Measurements from ENCODE around the gene KRT7.

The KRT7 gene

GRCh38 chr12:52211716-52212585 is 21.1 kb upstream of the KRT7 start:
- no peak for DNase-seq (ENCODE audit: low spot score)

DNA sequence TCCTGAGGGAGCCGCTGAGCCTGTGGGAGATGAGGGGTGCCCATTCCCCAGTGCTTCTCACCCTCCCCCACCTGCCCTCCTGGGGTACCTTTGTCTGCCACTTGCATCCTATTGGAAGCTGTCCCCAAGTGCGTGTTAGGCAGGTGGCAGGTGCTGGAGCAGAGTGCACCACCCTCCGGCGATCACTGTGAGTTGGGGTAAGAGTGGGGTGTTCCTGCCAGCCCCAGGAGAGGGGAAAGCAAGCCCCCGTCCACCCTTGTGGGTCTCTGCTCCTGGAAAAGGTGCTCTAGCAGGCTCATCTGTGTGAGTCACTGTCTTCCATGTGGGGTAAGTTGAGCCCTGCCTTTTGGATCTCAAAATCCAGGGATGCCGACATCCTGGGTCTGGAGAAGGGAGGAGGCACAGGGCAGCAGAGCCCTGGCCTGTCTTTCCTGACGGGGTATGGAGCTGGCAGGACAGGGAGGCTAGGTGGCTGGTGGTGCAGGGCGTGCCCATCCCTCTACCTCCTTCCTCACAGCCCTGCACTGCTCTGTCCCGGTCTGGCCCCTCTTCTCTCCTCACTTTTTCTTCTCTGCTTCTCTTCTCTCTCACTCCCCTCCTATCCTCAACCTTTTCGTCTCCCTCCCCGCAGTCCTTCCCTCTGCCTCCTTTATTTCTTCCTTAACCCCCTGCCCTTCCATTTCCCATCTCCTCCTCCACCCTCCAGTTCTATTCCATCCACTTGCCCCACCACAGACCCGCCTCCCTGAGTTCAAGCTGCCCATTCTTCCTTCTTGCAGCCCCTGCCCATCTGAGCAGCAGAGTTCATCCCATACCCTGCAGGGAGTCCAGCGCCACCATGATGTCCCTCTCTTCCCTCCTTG is 20.1 kb upstream of the KRT7 start:
- DNase-seq (ENCODE audit: low spot score), result no peak

DNA sequence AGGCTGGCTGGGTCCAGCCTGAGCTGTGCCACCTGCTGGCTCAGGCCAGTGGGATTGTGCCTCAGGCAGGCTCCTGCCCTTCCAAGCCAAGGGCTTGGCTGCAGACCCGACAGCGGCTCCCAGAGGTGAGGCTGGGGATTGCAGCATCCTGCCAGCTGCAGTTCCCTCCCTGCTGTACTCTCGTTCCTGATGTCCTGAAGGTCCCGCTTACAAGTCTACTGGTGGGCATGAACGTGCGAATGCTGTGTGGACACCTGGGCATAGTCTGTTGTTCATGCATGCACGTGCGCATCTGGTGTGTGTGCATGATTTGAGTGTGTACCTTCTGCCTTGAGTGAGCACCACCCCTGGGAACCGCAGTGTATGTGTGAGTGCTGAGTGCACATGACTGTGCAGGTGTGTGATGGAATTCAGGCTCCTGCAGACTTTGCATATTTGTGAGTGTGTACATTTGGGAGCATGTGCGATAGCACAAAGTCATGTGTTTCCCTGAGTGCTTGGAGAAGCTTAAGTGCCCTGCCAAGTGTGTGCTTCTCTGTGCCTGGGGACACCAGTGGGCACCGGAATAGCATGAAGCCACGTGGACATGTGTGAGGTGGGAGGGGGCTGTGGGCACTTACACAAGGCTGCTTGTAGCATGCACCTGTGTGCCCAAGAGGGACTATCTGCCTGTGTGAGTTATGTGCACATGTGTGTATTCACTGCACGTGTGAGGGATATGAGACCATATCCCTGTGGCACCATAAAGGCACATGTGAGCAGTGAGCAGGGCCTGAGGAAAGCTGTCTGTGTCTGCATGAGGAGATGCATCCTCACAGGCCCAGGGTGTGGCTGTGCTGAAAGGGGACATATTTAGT is 19.3 kb upstream of the KRT7 start:
- peak; percentile 77 for DNase-seq (ENCODE audit: low spot score)

DNA sequence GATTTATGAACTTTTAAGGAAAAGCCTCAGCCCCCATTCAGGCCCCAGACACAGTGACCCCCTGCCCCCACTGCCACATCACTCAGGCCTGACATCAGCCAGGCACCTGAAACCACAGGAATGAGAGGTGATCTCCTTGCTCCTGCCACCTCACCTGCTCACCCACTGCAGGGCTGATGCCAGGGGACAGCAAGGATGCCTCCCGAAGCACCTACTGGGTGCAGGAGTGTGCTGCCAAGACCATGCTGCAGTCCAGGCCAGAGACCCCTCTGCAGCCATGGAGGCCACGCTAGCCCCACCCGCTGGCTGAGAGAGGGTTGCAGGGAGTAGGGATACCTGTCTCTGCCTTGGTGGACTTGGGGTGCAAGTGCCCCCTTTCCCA is 18.6 kb upstream of the KRT7 start:
- DNase-seq (ENCODE audit: low spot score), result no peak

GRCh38 chr12:52215587-52216031 is 17.4 kb upstream of the KRT7 start:
- DNase-seq (ENCODE audit: low spot score), result peak; percentile 70

DNA sequence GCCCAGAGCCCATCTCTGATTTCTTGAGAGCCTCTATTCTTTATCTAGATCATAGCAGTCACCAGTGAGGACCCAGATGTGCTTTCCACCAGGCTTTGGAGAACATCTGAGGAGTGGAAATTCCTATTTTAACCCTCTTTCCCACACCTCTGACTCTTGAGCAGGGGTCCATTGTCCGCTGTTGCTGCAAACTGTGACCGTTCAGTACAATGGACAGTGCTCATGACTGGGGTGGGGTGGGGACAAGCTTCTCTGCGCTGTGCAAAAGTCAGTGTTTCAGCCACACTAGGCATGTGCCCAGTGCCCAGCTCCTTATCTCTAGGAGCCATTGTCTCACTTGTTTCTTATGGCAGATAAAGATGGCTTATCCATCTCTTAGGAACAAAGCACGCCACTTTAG is 16.9 kb upstream of the KRT7 start:
- DNase-seq (ENCODE audit: low spot score), result no peak

DNA sequence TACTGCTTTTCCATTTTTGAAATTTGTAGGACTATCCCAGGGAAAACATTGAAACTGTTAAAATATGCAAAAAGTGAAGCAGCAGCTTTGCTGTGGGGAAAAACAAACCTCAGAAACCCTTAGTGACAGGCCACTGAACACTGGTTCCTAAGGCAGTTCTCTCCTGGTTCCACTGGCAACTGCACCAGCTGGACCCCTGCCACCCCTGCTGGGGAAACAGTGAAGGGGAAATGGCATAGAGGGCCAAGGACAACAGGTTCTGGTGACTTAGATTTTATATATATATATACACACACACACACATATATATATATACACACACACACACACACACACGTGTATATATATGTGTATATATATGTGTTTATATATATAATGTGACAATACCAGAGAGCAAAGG is 16.2 kb upstream of the KRT7 start:
- no peak for DNase-seq (ENCODE audit: low spot score)

DNA sequence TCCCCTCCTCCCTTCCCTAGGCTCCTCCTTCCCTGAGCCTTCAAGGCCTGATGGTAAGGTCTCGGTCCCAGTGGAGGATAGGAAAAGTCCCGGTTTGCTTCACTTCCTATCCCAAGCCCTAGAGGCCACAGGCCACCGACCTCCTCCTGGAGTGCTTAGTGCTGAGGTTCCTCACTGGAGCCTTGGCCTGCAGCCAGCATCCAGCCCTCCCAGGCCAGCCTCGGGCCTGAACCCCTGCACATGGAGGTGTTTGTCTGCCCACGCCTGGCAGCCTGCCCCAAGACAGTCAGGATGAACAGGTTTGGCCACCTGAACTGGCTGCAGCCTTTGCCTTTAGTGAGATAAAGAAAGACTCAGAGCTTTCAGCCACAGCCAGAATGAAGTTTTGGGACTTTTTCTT is 15.8 kb upstream of the KRT7 start:
- DNase-seq (ENCODE audit: low spot score), result peak; percentile 92

DNA sequence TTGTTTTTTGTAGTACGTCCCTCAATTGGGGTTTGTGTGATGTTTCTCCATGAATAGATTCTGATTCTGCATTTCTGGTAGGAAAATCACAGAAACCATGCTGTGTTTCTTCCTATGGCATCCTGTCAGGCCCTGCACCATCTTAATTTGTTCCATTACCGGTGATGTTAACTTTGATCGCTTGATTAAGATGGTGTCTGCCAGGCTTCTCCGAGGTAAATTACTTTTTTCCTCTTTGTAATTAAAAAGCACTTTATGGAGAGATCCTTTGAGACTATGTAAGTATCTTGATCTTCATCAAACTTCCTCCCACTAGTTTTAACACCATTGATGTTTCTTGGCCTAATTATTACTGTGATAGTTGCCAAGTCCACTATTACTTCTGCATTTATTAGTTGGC is 15.0 kb upstream of the KRT7 start:
- DNase-seq (ENCODE audit: low spot score), result no peak

GRCh38 chr12:52220477-52220876 is 12.6 kb upstream of the KRT7 start:
- DNase-seq (ENCODE audit: low spot score), result no peak

DNA sequence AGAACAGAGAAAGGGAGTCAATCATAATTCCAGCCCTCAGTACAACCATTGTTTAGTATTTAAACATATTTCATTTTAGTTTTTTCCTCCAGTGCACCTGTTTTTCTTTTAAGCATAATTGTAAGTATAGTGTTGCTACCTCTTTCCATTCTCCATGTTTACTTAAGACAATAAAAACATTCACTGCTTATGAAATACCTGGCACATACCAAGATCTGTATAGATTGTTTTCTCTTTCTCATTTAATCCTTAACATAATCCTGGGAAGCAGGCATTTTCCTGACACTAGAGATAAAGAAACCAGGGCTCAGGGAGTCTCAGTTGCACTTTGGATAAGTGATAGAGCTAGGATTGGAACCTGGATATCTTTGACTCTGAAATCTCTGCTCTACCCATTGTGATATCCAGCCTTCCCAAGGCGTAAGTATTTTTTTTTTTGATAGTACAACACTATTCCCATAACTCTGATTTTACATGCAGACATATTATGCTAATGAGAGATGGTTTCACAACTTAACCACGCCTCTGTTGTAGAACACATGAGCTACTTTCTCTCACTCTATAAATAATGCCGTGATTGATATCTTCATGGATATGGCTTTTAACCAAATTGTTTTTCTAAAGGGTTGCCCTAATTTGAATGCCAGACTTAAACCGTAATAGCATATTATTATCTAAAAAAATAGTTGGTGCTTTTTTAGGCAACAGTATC is 11.8 kb upstream of the KRT7 start:
- no peak for DNase-seq (ENCODE audit: low spot score)

- peak; percentile 62 for DNase-seq (ENCODE audit: low spot score)
These were observed 11.1 kb upstream of the KRT7 start for GRCh38 chr12:52221912-52222457.

GRCh38 chr12:52222692-52223091 is 10.4 kb upstream of the KRT7 start:
- DNase-seq (ENCODE audit: low spot score), result no peak

GRCh38 chr12:52223406-52224039 is 9.5 kb upstream of the KRT7 start:
- DNase-seq (ENCODE audit: low spot score), result no peak

DNA sequence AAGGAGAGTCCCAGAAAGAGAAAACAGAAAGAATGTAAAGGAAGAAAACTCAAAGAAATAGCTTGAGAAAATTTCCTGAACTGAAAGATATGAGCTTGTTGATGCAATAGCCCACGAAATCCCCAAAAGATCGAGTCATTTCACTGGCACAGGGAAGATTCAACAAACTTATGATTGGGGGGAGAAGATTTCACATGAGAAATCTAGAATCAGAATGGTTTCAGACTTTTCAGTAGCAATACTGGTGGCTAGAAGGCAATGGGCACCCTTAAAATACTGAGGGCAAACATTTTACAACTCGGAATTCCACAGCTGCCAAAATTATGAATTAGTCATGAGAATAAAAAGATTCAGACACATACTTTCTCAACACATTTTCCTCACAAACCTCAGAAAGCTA is 8.9 kb upstream of the KRT7 start:
- DNase-seq (ENCODE audit: low spot score), result no peak

DNA sequence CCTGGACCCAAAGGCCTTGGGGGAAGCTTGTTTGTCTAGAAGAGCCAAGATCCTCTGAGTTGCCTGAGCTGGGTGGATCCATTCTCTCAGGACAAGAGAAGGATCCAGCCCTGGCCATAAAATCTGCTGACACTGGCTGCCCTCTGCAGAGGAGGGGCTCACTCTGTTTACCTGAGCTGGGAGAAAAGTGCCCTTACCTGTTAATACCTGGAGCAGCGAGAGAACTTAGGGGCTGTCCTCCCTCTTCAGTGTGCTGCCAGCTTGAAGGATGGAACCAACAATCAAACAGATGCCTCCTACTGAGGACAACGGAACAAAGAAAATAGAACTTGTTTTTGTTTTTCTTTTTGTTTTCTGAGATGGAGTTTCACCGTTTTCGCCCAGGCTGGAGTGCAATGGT is 7.3 kb upstream of the KRT7 start:
- DNase-seq (ENCODE audit: low spot score), result no peak

GRCh38 chr12:52226446-52226845 is 6.6 kb upstream of the KRT7 start:
- no peak for DNase-seq (ENCODE audit: low spot score)

DNA sequence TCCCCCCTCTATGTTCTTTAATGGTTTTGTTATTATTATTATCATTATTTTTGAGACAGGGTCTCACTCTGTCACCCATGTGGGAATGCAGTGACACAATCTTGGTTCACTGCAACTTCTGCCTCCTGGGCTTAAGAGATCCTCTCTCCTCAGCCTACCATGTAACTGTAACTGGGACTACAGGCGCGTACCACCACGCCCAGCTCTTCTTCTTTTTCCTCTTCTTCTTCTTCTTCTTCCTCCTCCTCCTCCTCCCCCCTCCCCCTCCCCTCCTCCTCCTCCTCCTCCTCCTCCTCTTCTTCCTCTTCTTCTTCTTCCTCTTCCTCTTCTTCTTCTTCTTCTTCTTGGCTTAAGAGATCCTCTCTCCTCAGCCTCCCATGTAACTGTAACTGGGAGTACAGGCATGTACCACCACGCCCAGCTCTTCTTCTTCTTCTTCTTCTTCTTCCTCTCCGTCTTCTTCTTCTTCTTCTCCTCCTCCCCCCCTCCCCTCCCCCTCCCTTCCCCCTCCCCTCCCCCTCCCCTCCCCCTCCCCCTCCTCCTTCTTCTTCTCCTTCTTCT is 5.4 kb upstream of the KRT7 start:
- no peak for DNase-seq (ENCODE audit: low spot score)

- peak; percentile 68 for DNase-seq (ENCODE audit: low spot score)
These were observed 4.7 kb upstream of the KRT7 start for GRCh38 chr12:52228366-52228765.

GRCh38 chr12:52228931-52229330 is 4.1 kb upstream of the KRT7 start:
- no peak for DNase-seq (ENCODE audit: low spot score)
